B cell (primary cell): ENCODE data around the gene HIPK4. TPM values are rescaled to one million over a fixed set of nuclear protein-coding genes. Genes with fewer than 3 reads are reported as not detected.

Experiments used
- ATAC-seq: fragments of 200-7000 bp; cut with Tn5 transposase; one replicate; pipeline ENCODE4 v1.10.0; 2021; ENCODE audit warnings: low read depth, mild to moderate bottlenecking, moderate number of reproducible peaks, moderate library complexity
- CTCF ChIA-PET: fragments of 350-600 bp; sonication (Branson Sonifier 250); formaldehyde crosslinking; loops from one replicate; lab custom pipeline; 2021; ENCODE audit warnings: antibody characterized with exemption, inconsistent platforms; lab: Charles Lee
- POLR2A ChIA-PET: fragments of 350-600 bp; sonication (Branson Sonifier 250); formaldehyde crosslinking; loops from one replicate; lab custom pipeline; 2021; ENCODE audit warnings: antibody characterized with exemption; lab: Charles Lee
- DNase-seq: peaks from one replicate; pipeline ENCODE4 v3.0.0; 2013
- H2AFZ ChIP-seq: 2 replicates; pipeline ENCODE4 v1.6.1; 2012; ENCODE audit warnings: mild to moderate bottlenecking, low read depth, low read length; ENCODE audit not compliant: insufficient read depth, poor library complexity, severe bottlenecking
- H3K27ac ChIP-seq, 2 donors: 1 replicate in 1 of 2; 2 replicates in 1 of 2; pipeline ENCODE4 v1.5.1; 2012 to 2013; ENCODE audit warnings: low read length in 2 of 2, mild to moderate bottlenecking in 2 of 2, moderate library complexity in 1 of 2
- H3K27me3 ChIP-seq, 4 experiments: fragments of 200-600 bp in 1 of 4; sonication (generic) in 1 of 4; replicated peaks in 1 of 4; 1 replicate in 2 of 4; 2 replicates in 2 of 4; pipeline versions ENCODE4 v1.6.1 to v1.7.0; 2013 to 2016; ENCODE audit warnings: low read length in 3 of 4, mild to moderate bottlenecking in 2 of 4, mixed read lengths in 1 of 4, moderate library complexity in 1 of 4; ENCODE audit not compliant: insufficient read depth in 4 of 4, control insufficient read depth in 3 of 4; ENCODE audit errors: control extremely low read depth in 1 of 4
- H3K36me3 ChIP-seq, 2 experiments: replicated peaks in 1 of 2; 1 replicate in 1 of 2; 2 replicates in 1 of 2; pipeline versions ENCODE4 v1.6.1 to v1.7.1; 2013; ENCODE audit warnings: low read length in 1 of 2; ENCODE audit not compliant: insufficient read depth in 2 of 2, control insufficient read depth in 1 of 2; ENCODE audit errors: control extremely low read depth in 1 of 2, extremely low read depth in 1 of 2
- H3K4me1 ChIP-seq, 2 donors: fragments of 200-600 bp in 1 of 2; sonication (generic) in 1 of 2; 1 replicate in 1 of 2; 2 replicates in 1 of 2; pipeline versions ENCODE4 v1.5.1 to v1.6.1; 2013 to 2017; ENCODE audit warnings: low read length in 2 of 2; ENCODE audit not compliant: control insufficient read depth in 2 of 2, insufficient read depth in 2 of 2
- H3K4me2 ChIP-seq: replicated peaks from 2 replicates; pipeline ENCODE3; 2012; ENCODE audit warnings: mild to moderate bottlenecking, low read depth, low read length; ENCODE audit not compliant: poor library complexity, severe bottlenecking
- H3K4me3 ChIP-seq, 5 experiments: fragments of 200-600 bp in 1 of 5; sonication (generic) in 1 of 5; 1 replicate in 3 of 5; 2 replicates in 2 of 5; pipeline versions ENCODE4 v1.5.1 to v1.7.0; 2011 to 2016; ENCODE audit warnings: low read length in 4 of 5, mild to moderate bottlenecking in 4 of 5, low read depth in 2 of 5, control low read depth in 1 of 5, moderate library complexity in 1 of 5; ENCODE audit not compliant: insufficient read depth in 1 of 5; ENCODE audit errors: control extremely low read depth in 1 of 5, extremely low read depth in 1 of 5
- H3K79me2 ChIP-seq: fragments of 200-600 bp; sonication (generic); one replicate; pipeline ENCODE4 v1.6.0; 2016; ENCODE audit warnings: low read length; ENCODE audit not compliant: control insufficient read depth, insufficient read depth
- H3K9ac ChIP-seq: fragments of 200-600 bp; sonication (generic); 2 replicates; pipeline ENCODE4 v1.6.1; 2017; ENCODE audit warnings: mild to moderate bottlenecking, low read length, moderate library complexity
- H3K9me3 ChIP-seq, 3 donors: one replicate each; pipeline versions ENCODE4 v1.6.1 to v1.7.1; 2013; ENCODE audit warnings: low read length in 2 of 3; ENCODE audit not compliant: control insufficient read depth in 2 of 3, insufficient read depth in 1 of 3; ENCODE audit errors: control extremely low read depth in 1 of 3
- H4K20me1 ChIP-seq: 2 replicates; pipeline ENCODE4 v1.6.0; 2012; ENCODE audit warnings: mild to moderate bottlenecking, low read length; ENCODE audit not compliant: insufficient read depth, control insufficient read depth, poor library complexity, severe bottlenecking
- H3K27ac Mint-ChIP-seq: one replicate; pipeline ENCODE4 v1.8.0; 2021; ENCODE audit warnings: mixed read lengths
- H3K27me3 Mint-ChIP-seq: one replicate; pipeline ENCODE4 v1.8.0; 2021; ENCODE audit warnings: mixed read lengths
- H3K4me1 Mint-ChIP-seq: one replicate; pipeline ENCODE4 v1.8.0; 2021; ENCODE audit warnings: mixed read lengths
- H3K4me3 Mint-ChIP-seq: one replicate; pipeline ENCODE4 v1.8.0; 2021; ENCODE audit warnings: mixed read lengths
- H3K9me3 Mint-ChIP-seq: one replicate; pipeline ENCODE4 v1.8.0; 2022; ENCODE audit warnings: mixed read lengths; ENCODE audit not compliant: insufficient read depth
- EZH2 ChIP-seq: IDR thresholded peaks from 2 replicates; pipeline ENCODE4 v1.6.1; 2012; ENCODE audit warnings: borderline replicate concordance, low read depth, mild to moderate bottlenecking, moderate library complexity, low read length; ENCODE audit not compliant: insufficient read depth, poor library complexity, severe bottlenecking
- WGBS: methylation state at CpG from one replicate; pipeline ENCODE4 v1.1.5; 2013; ENCODE audit warnings: missing lambda C conversion rate; ENCODE audit not compliant: insufficient coverage; 5-methylcytosine and 5-hydroxymethylcytosine counted together
- intact Hi-C: fragments of 100-400 bp; cut with micrococcal nuclease; formaldehyde crosslinking; loops from one replicate; pipeline ENCODE4 v1.10.0; 2022
- polyA plus RNA-seq: library from polyadenylated mRNA; depleted of rRNA; stranded (reverse); fragments of >200 nt; gene quantifications from 2 replicates; pipeline ENCODE4 v1.2.3, GENCODE V29; 2012
- total RNA-seq, 2 donors: library from RNA; stranded (reverse); fragments of 120-200 nt in 1 of 2; gene quantifications; 1 replicate in 1 of 2; 2 replicates in 1 of 2; pipeline versions ENCODE4 v1.2.3 to v1.2.4, GENCODE V29; 2013 to 2022
- TF ChIP-seq, protein P1 (sequence below): fragments of 200-600 bp; IDR thresholded peaks from one replicate; pipeline ENCODE4 v1.8.0; 2022; ENCODE audit warnings: antibody characterized with exemption, mild to moderate bottlenecking

HIPK4 gene
- total and polyA plus RNA-seq, 2 donors (not counting 1 experiment from before 2014, with no cell fraction given), result 0.04 to 0.20 TPM

DNA sequence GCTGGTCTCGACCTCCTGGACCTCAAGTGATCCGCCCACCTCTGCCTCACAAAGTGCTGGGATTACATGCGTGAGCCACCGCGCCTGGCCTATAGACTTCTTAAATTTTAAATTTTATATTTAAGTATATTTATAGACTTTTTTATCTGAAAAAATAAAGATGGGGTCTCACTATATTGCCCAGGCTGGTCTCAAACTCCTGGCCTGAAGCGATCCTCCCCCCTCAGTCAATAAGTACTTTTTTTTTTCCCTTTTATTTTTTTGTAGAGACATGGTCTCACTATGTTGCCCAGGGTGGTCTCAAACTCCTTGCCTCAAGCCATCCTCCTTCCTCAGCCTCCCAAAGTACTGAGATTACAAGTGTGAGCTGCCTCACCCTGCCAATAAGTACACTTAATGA is 34.0 kb upstream of the HIPK4 start:
- no peak overlapping the region for H3K27ac ChIP-seq
- intact Hi-C loops, result no loop called here
- peaks cover 26% of the 10 kb centered on the region for H3K79me2 ChIP-seq
- H3K9me3 ChIP-seq, result no peaks in the 10 kb centered on the region
- Mint-ChIP-seq H3K9me3 (no peaks in the 10 kb centered on the region), H3K27ac (no peak overlapping the region), H3K27me3 (no peaks in the 10 kb centered on the region), H3K4me3 (peak overlapping the region; percentile 34), H3K4me1 (peaks cover 32% of the 10 kb centered on the region)
- no peaks in the 10 kb centered on the region for H4K20me1 ChIP-seq
- peak overlapping the region; percentile 92 for H3K4me2 ChIP-seq
- WGBS, result 100% methylated on average over 1 of the region's 6 CpGs
- POLR2A ChIA-PET, result interaction anchor here (1.2 to 5.8 kb wide), 2 partner anchors 10 to 20 kb away, joined by 3 to 63 read pairs; partner anchors contain the start of gene SERTAD3
- DNase-seq (no peak), ATAC-seq (no peak)
- H3K27me3 ChIP-seq, result no peaks in the 10 kb centered on the region
- TF ChIP-seq EZH2, result no peak
- TF ChIP-seq, protein P1, sequence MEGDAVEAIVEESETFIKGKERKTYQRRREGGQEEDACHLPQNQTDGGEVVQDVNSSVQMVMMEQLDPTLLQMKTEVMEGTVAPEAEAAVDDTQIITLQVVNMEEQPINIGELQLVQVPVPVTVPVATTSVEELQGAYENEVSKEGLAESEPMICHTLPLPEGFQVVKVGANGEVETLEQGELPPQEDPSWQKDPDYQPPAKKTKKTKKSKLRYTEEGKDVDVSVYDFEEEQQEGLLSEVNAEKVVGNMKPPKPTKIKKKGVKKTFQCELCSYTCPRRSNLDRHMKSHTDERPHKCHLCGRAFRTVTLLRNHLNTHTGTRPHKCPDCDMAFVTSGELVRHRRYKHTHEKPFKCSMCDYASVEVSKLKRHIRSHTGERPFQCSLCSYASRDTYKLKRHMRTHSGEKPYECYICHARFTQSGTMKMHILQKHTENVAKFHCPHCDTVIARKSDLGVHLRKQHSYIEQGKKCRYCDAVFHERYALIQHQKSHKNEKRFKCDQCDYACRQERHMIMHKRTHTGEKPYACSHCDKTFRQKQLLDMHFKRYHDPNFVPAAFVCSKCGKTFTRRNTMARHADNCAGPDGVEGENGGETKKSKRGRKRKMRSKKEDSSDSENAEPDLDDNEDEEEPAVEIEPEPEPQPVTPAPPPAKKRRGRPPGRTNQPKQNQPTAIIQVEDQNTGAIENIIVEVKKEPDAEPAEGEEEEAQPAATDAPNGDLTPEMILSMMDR, result no peak
- H3K4me3 ChIP-seq, result no peak overlapping the region
- CTCF ChIA-PET, result interaction anchor here (0.5 to 9.5 kb wide), 7 partner anchors 12 to 138 kb away, joined by 3 to 86 read pairs (median 5); partner anchors contain the start of genes BLVRB, SERTAD3 and SPTBN4
- peaks cover 0 to 9% of the 10 kb centered on the region in 2 experiments for H3K36me3 ChIP-seq
- no peak overlapping the region for H3K9ac ChIP-seq
- peaks cover 14 to 28% of the 10 kb centered on the region in 2 donors for H3K4me1 ChIP-seq
- H2AFZ ChIP-seq, result no peak overlapping the region

DNA sequence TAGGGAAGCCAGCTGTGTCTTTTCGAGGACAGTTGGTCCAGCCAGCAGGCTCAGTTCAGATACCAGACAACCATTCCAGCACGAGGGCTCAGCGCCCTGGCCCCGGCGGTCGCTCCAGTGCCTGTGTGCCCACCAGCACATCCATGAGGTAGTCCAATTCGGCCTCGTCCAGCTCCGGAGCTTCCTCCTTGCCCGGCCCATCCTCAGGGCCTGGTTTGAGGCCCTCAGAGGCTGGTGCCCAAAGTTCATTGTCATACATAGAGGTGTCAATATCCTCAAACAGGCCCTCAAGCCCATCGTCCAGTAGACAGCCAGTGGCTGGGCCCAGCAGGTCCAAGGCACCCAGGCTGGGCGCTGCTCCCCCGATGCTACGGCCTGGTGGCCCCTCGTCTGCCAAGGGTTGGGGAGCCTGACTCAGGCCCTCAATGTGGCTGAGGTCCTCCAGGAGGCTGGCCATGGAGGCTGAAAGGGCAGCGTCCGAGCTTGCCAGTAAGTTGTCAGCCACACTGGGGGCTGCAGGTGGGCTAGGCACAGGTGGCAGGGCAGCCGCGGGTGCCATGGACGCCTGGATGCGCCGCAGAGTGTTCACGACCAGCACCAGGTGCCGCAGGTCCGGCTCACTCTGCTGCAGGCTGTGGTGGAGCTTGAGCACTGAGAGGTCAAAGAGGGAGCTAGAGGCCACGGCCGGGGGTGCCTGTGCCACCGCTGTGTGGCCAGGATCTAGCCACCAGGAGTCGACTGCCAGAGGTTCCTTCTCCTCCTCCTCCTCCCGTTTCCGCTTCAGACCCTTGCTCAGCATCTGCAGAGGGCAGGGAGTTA is 33.0 kb upstream of the HIPK4 start:
- H3K9me3 ChIP-seq, result no peaks in the 10 kb centered on the region
- H3K4me2 ChIP-seq, result no peak overlapping the region
- no peak for ATAC-seq
- no peak overlapping the region for H3K4me3 ChIP-seq
- Mint-ChIP-seq H3K4me3 (no peak overlapping the region), H3K4me1 (peaks cover 32% of the 10 kb centered on the region), H3K9me3 (no peaks in the 10 kb centered on the region), H3K27ac (no peak overlapping the region), H3K27me3 (no peaks in the 10 kb centered on the region)
- WGBS, result 98% methylated on average over 25 of the region's 31 CpGs
- peaks cover 0 to 9% of the 10 kb centered on the region in 2 experiments for H3K36me3 ChIP-seq
- peaks cover 14 to 28% of the 10 kb centered on the region in 2 donors for H3K4me1 ChIP-seq
- no peaks in the 10 kb centered on the region for H4K20me1 ChIP-seq
- intact Hi-C loops, result no loop called here
- H3K9ac ChIP-seq, result no peak overlapping the region
- peaks cover 26% of the 10 kb centered on the region for H3K79me2 ChIP-seq
- H2AFZ ChIP-seq, result no peak overlapping the region
- H3K27me3 ChIP-seq, result no peaks in the 10 kb centered on the region
- POLR2A ChIA-PET, result interaction anchor here (0.7 to 5.8 kb wide), 2 partner anchors 10 to 21 kb away, joined by 3 to 63 read pairs; partner anchors contain the start of gene SERTAD3
- TF ChIP-seq, protein P1, result no peak
- no peak for TF ChIP-seq EZH2
- CTCF ChIA-PET, result interaction anchor here (1.3 to 9.5 kb wide), 4 partner anchors 19 to 118 kb away, joined by 4 to 87 read pairs (median 46); partner anchors contain the start of genes BLVRB, SERTAD3 and SPTBN4
- no peak for DNase-seq
- H3K27ac ChIP-seq, result no peak overlapping the region
